Measurements from ENCODE around the gene DNASE1L2.

Gene DNASE1L2

DNA sequence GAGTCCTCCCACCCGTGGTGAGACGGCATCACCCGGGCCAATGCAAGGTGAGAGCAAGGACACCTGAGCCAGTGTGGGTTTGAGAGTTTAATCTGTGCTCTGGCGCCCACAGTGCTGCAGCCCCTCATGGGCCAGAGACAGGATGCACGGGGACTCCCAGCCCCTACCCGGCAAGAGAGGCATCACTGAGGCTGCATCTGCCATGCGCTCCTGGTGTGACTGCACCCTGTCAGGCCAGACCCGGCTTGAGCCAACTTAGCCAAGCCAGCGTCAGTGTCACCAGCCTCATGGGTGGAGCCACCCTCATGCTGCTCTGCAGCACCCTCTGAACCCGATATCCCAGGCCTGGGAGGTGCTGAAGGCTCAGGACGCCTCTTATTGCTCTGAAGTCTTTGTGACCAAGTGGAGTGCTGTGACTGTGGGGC is 24.3 kb upstream of the DNASE1L2 start:
- no peak for TF ChIP-seq RBAK (tag by site-specific recombination; IDR thresholded peaks at IDR 0.05)
- no peak for TF ChIP-seq ZNF354C (tag by site-specific recombination; IDR thresholded peaks at IDR 0.05; ENCODE audit: borderline replicate concordance, low read depth)
- no peak for TF ChIP-seq ZNF473 (tag by site-specific recombination; IDR thresholded peaks at IDR 0.05)
- no peak for TF ChIP-seq HOXA7 (CRISPR knock-in tag; IDR thresholded peaks at IDR 0.05; ENCODE audit: borderline replicate concordance)
- no peak for TF ChIP-seq ZNF138 (tag by site-specific recombination; IDR thresholded peaks at IDR 0.05; ENCODE audit: borderline replicate concordance)
- TF ChIP-seq, protein P1, sequence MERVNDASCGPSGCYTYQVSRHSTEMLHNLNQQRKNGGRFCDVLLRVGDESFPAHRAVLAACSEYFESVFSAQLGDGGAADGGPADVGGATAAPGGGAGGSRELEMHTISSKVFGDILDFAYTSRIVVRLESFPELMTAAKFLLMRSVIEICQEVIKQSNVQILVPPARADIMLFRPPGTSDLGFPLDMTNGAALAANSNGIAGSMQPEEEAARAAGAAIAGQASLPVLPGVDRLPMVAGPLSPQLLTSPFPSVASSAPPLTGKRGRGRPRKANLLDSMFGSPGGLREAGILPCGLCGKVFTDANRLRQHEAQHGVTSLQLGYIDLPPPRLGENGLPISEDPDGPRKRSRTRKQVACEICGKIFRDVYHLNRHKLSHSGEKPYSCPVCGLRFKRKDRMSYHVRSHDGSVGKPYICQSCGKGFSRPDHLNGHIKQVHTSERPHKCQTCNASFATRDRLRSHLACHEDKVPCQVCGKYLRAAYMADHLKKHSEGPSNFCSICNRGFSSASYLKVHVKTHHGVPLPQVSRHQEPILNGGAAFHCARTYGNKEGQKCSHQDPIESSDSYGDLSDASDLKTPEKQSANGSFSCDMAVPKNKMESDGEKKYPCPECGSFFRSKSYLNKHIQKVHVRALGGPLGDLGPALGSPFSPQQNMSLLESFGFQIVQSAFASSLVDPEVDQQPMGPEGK (tag by site-specific recombination; IDR thresholded peaks at IDR 0.05), result peak; percentile 46; the same call in 1 of the 2 replicates
- TF ChIP-seq ZNF394 (tag by site-specific recombination; IDR thresholded peaks at IDR 0.05; ENCODE audit: borderline replicate concordance), result peak; percentile 14; the same call in 1 of the 2 replicates
- no peak for TF ChIP-seq ZSCAN30 (tag by site-specific recombination; IDR thresholded peaks at IDR 0.05)
- no peak for TF ChIP-seq ZBTB6 (tag by site-specific recombination; IDR thresholded peaks at IDR 0.05)
- no peak for TF ChIP-seq ZNF174 (tag by site-specific recombination; IDR thresholded peaks at IDR 0.05)
- TF ChIP-seq KLF1 (tag by site-specific recombination; IDR thresholded peaks at IDR 0.05), result 0 out of 2 replicates have a peak, but pooled peaks have one; percentile 30
- TF ChIP-seq ZNF248 (tag by site-specific recombination; IDR thresholded peaks at IDR 0.05), result no peak
- TF ChIP-seq ZNF548 (tag by site-specific recombination; IDR thresholded peaks at IDR 0.05), result no peak
- no peak for TF ChIP-seq ZNF664 (tag by site-specific recombination; IDR thresholded peaks at IDR 0.05)
- H3K36me3 ChIP-seq (ENCODE audit: control insufficient read depth in 2 of 2, insufficient read depth in 1 of 2, low read length in 2 of 2), result peaks cover 0 to 52% of the 10 kb centered on the region in 2 experiments; a peak in 1 of 3 replicates
- POLR2A ChIA-PET, result interaction anchor here (0.8 to 1.8 kb wide), 6 partner anchors 10 to 57 kb away, joined by 3 to 8 read pairs (median 4); partner anchors contain the start of genes DNASE1L2, ECI1 and TRAF7
- no peak overlapping the region for H3K27ac ChIP-seq (ENCODE audit: extremely low read depth, low read depth, low read length)
- CTCF ChIA-PET, result no interaction called here
- H3K4me1 ChIP-seq (ENCODE audit: control insufficient read depth, insufficient read depth, low read length), result 0 out of 2 replicates have a peak, but pooled peaks cover 2% of the 10 kb centered on the region
- no peaks in the 10 kb centered on the region for H3K9me3 ChIP-seq (ENCODE audit: control insufficient read depth, insufficient read depth, low read depth, low read length)
- H3K4me3 ChIP-seq (ENCODE audit: low read depth, low read length), result no peak overlapping the region

GRCh38 chr16:2212362-2213324 is 23.6 kb upstream of the DNASE1L2 start:
- H3K4me3 ChIP-seq (ENCODE audit: low read depth, low read length), result peak overlapping the region; percentile 78
- peaks cover 0 to 45% of the 10 kb centered on the region in 2 experiments; a peak in 1 of 3 replicates for H3K36me3 ChIP-seq (ENCODE audit: control insufficient read depth in 2 of 2, insufficient read depth in 1 of 2, low read length in 2 of 2)
- TF ChIP-seq GLI2 (tag by site-specific recombination; IDR thresholded peaks at IDR 0.05; ENCODE audit: borderline replicate concordance, low read depth) (no peak), ZNF394 (tag by site-specific recombination; IDR thresholded peaks at IDR 0.05; ENCODE audit: borderline replicate concordance) (0 out of 2 replicates have a peak, but pooled peaks have one; percentile 3), ZNF335 (tag by site-specific recombination; conservative IDR thresholded peaks at IDR 0.05) (peak; percentile 78), IKZF3 (tag by site-specific recombination; IDR thresholded peaks at IDR 0.05) (0 out of 2 replicates have a peak, but pooled peaks have one; percentile 20), ZNF391 (tag by site-specific recombination; IDR thresholded peaks at IDR 0.05; ENCODE audit: borderline replicate concordance, low read depth) (no peak), ZBTB20 (tag by site-specific recombination; IDR thresholded peaks at IDR 0.05) (0 out of 2 replicates have a peak, but pooled peaks have one; percentile 13), ZNF560 (tag by site-specific recombination; IDR thresholded peaks at IDR 0.05; ENCODE audit: borderline replicate concordance) (no peak), EGR2 (tag by site-specific recombination; IDR thresholded peaks at IDR 0.05; ENCODE audit: low read depth) (peak; percentile 46; the same call in 1 of the 2 replicates), ZSCAN30 (tag by site-specific recombination; IDR thresholded peaks at IDR 0.05) (0 out of 2 replicates have a peak, but pooled peaks have one; percentile 28), SP2 (tag by site-specific recombination; IDR thresholded peaks at IDR 0.05) (peak; percentile 36), ZBTB6 (tag by site-specific recombination; IDR thresholded peaks at IDR 0.05) (peak; percentile 39; the same call in 1 of the 2 replicates)
- TF ChIP-seq, protein P2, sequence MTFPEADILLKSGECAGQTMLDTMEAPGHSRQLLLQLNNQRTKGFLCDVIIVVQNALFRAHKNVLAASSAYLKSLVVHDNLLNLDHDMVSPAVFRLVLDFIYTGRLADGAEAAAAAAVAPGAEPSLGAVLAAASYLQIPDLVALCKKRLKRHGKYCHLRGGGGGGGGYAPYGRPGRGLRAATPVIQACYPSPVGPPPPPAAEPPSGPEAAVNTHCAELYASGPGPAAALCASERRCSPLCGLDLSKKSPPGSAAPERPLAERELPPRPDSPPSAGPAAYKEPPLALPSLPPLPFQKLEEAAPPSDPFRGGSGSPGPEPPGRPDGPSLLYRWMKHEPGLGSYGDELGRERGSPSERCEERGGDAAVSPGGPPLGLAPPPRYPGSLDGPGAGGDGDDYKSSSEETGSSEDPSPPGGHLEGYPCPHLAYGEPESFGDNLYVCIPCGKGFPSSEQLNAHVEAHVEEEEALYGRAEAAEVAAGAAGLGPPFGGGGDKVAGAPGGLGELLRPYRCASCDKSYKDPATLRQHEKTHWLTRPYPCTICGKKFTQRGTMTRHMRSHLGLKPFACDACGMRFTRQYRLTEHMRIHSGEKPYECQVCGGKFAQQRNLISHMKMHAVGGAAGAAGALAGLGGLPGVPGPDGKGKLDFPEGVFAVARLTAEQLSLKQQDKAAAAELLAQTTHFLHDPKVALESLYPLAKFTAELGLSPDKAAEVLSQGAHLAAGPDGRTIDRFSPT (tag by site-specific recombination; IDR thresholded peaks at IDR 0.05), result 0 out of 2 replicates have a peak, but pooled peaks have one; percentile 24

More at GRCh38 chr16:2212362-2213324, 23.6 kb upstream of the DNASE1L2 start:
- Histone ChIP-seq H3K9me3 (ENCODE audit: control insufficient read depth, insufficient read depth, low read depth, low read length) (no peaks in the 10 kb centered on the region), H3K4me1 (ENCODE audit: control insufficient read depth, insufficient read depth, low read length) (0 out of 2 replicates have a peak, but pooled peaks cover 2% of the 10 kb centered on the region), H3K27ac (ENCODE audit: extremely low read depth, low read depth, low read length) (peak overlapping the region; percentile 94; the same call in 1 of the 2 replicates)
- ChIA-PET POLR2A (interaction anchor here (0.8 to 1.8 kb wide), 2 partner anchors 9 to 57 kb away, joined by 3 to 4 read pairs; partner anchors contain the start of gene TRAF7), CTCF (no interaction called here)

Data from HEK293 (cell line).